Measurements from ENCODE around the gene SCYL2. TPM values are rescaled to one million over a fixed set of nuclear protein-coding genes. Genes with fewer than 3 reads are reported as not detected.

Gene SCYL2
- total and polyA plus RNA-seq, 2 experiments from 2014 or later: 15.0 to 57.5 TPM

GRCh38 chr12:100239589-100239988 is 27.4 kb upstream of the SCYL2 start (continued):
- TF ChIP-seq POLR2AphosphoS5 (IDR thresholded peaks at IDR 0.05; ENCODE audit: low read depth) (no peak), JUNB (IDR thresholded peaks at IDR 0.05; ENCODE audit: unreplicated experiment) (no peak), ZNF331 (CRISPR knock-in tag; IDR thresholded peaks at IDR 0.05; ENCODE audit: low read depth) (no peak), REST (IDR thresholded peaks at IDR 0.05; ENCODE audit: unreplicated experiment) (no peak)

GRCh38 chr12:100243137-100243536 is 23.8 kb upstream of the SCYL2 start:
- Mint-ChIP-seq H3K9me3 (no peaks in the 10 kb centered on the region), H3K4me3 (no peak overlapping the region), H3K27ac (no peak overlapping the region), H3K36me3 (ENCODE audit: low read depth) (no peaks in the 10 kb centered on the region), H3K27me3 (ENCODE audit: insufficient read depth, low read depth, poor library complexity) (no peaks in the 10 kb centered on the region), H3K4me1 (no peaks in the 10 kb centered on the region)
- H3K4me3 ChIP-seq: no peak overlapping the region
- no peaks in the 10 kb centered on the region for H3K9me2 ChIP-seq (ENCODE audit: insufficient read depth)
- H3K4me1 ChIP-seq (ENCODE audit: insufficient read depth): no peaks in the 10 kb centered on the region
- no peaks in the 10 kb centered on the region for H3F3A ChIP-seq (replicated peaks; ENCODE audit: low read depth)
- H3K27me3 ChIP-seq (ENCODE audit: insufficient read depth): no peaks in the 10 kb centered on the region
- no peak overlapping the region for H2AFZ ChIP-seq
- no peak for ATAC-seq
- H3K27ac ChIP-seq (ENCODE audit: low read depth): no peak overlapping the region
- H4K20me1 ChIP-seq (replicated peaks; ENCODE audit: insufficient read depth): no peaks in the 10 kb centered on the region
- no peak for DNase-seq (ENCODE audit: low spot score)
- H3K79me2 ChIP-seq (replicated peaks; ENCODE audit: insufficient read depth): no peaks in the 10 kb centered on the region
- H3K36me3 ChIP-seq (ENCODE audit: insufficient read depth): no peaks in the 10 kb centered on the region
- H3K4me2 ChIP-seq: no peak overlapping the region
- TF ChIP-seq CREB1 (CRISPR knock-in tag; IDR thresholded peaks at IDR 0.05; ENCODE audit: low read depth) (no peak), REST (IDR thresholded peaks at IDR 0.05; ENCODE audit: unreplicated experiment) (no peak), CTCF (conservative IDR thresholded peaks at IDR 0.05; ENCODE audit: low read depth in 2 of 2) (no peak), EZH2 (IDR thresholded peaks at IDR 0.05; ENCODE audit: low read depth, unreplicated experiment) (no peak), JUNB (IDR thresholded peaks at IDR 0.05; ENCODE audit: unreplicated experiment) (no peak), ZNF331 (CRISPR knock-in tag; IDR thresholded peaks at IDR 0.05; ENCODE audit: low read depth) (no peak), NANOG (IDR thresholded peaks at IDR 0.05; ENCODE audit: borderline replicate concordance) (no peak), POLR2AphosphoS5 (IDR thresholded peaks at IDR 0.05; ENCODE audit: low read depth) (no peak), STAT1 (IDR thresholded peaks at IDR 0.05; ENCODE audit: unreplicated experiment) (no peak), EZH2phosphoT487 (IDR thresholded peaks at IDR 0.05; ENCODE audit: unreplicated experiment) (no peak), ZNF114 (CRISPR knock-in tag; IDR thresholded peaks at IDR 0.05) (no peak)

All from GM23338 (cell line).